Spleen (tissue), 7 donors: ENCODE data around the gene NSD2.

Experiments used
- CTCF ChIP-seq, 11 experiments: fragments of 200-600 bp in 7 of 11; fragments of 450-650 bp in 4 of 11; sonication (generic) in 4 of 11; IDR thresholded peaks in 8 of 11; conservative IDR thresholded peaks in 3 of 11; 1 replicate in 7 of 11; 2 replicates in 4 of 11; pipeline versions ENCODE4 v1.4.0 to v1.8.0; 2016 to 2021; ENCODE audit warnings: antibody characterized with exemption in 11 of 11, inconsistent platforms in 4 of 11, mild to moderate bottlenecking in 1 of 11
- POLR2A ChIP-seq, 3 donors: fragments of 450-650 bp; IDR thresholded peaks; one replicate each; pipeline ENCODE4 v1.5.1; 2017; ENCODE audit warnings: antibody characterized with exemption in 3 of 3, mild to moderate bottlenecking in 1 of 3
- donor health status: DM: no; HTN: no; CAD: no; lungs with moderate emphysema.
- donor health status: DM: no; HTN: no; CAD: no.
- donor health status: DM: no; HTN: no; CAD: no.

GRCh38 chr4:1961563-1961962, 90.4 kb downstream of the NSD2 start:
- TF ChIP-seq POLR2A (IDR thresholded peaks at IDR 0.05) (no peak), CTCF (IDR thresholded peaks at IDR 0.05 in 8 of 11, conservative IDR thresholded peaks at IDR 0.05 in 3 of 11) (no peak)
